Measurements from ENCODE around the gene PRKAA2. TPM values are rescaled to one million over a fixed set of nuclear protein-coding genes. Genes with fewer than 3 reads are reported as not detected.

PRKAA2 gene
- total RNA-seq, 2 experiments from 2014 or later = not detected

DNA sequence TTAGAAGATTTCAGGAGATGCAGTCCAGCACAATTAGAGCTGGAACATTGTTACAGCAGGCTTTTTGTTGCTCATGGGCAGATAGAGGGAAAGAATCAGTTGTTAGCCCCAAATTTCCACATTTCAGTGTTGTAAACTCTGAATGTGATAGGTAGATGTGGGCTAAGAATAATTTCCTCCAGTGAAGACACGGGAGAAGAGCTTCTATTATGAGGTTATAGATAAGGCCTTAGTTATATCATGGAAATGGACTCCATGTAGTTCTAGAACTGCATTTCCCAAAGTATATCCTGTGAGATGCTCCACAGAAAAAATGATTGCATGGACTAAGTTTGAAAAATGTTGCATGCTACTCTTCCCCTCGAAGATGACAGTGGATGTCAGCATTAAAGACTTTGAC is 64.9 kb downstream of the PRKAA2 start:
- H3K27me3 Mint-ChIP-seq = peaks cover 14% of the 10 kb centered on the region
- H3K36me3 Mint-ChIP-seq (ENCODE audit: low read depth) = no peaks in the 10 kb centered on the region
- DNase-seq = no peak
- H3K9me3 Mint-ChIP-seq = no peaks in the 10 kb centered on the region
- H3K4me3 Mint-ChIP-seq = no peak overlapping the region
- POLR2A ChIA-PET = no interaction called here
- no peak overlapping the region for H3K27ac Mint-ChIP-seq
- CTCF ChIA-PET = no interaction called here
- H3K4me1 Mint-ChIP-seq = no peaks in the 10 kb centered on the region

GRCh38 chr1:56710646-56711045 is 65.5 kb downstream of the PRKAA2 start:
- H3K4me3 Mint-ChIP-seq = no peak overlapping the region
- no peak for DNase-seq
- no peak overlapping the region for H3K27ac Mint-ChIP-seq
- H3K36me3 Mint-ChIP-seq (ENCODE audit: low read depth) = no peaks in the 10 kb centered on the region
- peaks cover 14% of the 10 kb centered on the region for H3K27me3 Mint-ChIP-seq
- no peaks in the 10 kb centered on the region for H3K4me1 Mint-ChIP-seq
- CTCF ChIA-PET = no interaction called here
- POLR2A ChIA-PET = no interaction called here
- no peaks in the 10 kb centered on the region for H3K9me3 Mint-ChIP-seq

- Mint-ChIP-seq H3K4me3 (no peak overlapping the region), H3K4me1 (no peaks in the 10 kb centered on the region), H3K36me3 (ENCODE audit: low read depth) (no peaks in the 10 kb centered on the region), H3K27me3 (peaks cover 14% of the 10 kb centered on the region), H3K9me3 (no peaks in the 10 kb centered on the region), H3K27ac (no peak overlapping the region)
- POLR2A ChIA-PET = no interaction called here
- CTCF ChIA-PET = interaction anchor here (0.6 kb wide), 1 partner anchor 1392 kb away, joined by 3 read pairs; no protein-coding TSS in a partner anchor
- DNase-seq = no peak
Observed at GRCh38 chr1:56712150-56712549, 67.0 kb downstream of the PRKAA2 start.

DNA sequence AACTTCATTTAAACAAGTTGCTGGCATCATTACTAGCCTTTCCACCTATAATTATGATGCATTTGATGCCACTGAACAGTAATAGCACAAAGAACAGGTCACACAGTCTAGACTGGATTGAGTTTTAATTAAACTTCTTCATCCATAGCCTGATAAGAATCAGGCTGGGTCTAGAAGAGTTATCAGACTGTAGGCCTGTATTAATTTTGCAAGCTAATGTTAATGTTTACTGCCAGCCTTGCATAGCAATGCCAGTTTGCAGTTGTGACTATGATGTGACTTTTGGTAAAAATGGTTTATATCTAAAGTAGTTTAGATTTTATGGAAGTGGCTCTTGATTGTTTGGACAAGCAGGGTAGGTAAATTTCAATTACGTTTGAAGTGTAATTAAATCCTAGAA is 68.0 kb downstream of the PRKAA2 start:
- Mint-ChIP-seq H3K36me3 (ENCODE audit: low read depth) (no peaks in the 10 kb centered on the region), H3K27me3 (peaks cover 12% of the 10 kb centered on the region), H3K27ac (no peak overlapping the region), H3K4me3 (no peak overlapping the region), H3K9me3 (no peaks in the 10 kb centered on the region), H3K4me1 (no peaks in the 10 kb centered on the region)
- ChIA-PET POLR2A (no interaction called here), CTCF (no interaction called here)
- no peak for DNase-seq

- DNase-seq = no peak
- Mint-ChIP-seq H3K27ac (no peak overlapping the region), H3K36me3 (ENCODE audit: low read depth) (no peaks in the 10 kb centered on the region), H3K9me3 (no peaks in the 10 kb centered on the region), H3K27me3 (peaks cover 6% of the 10 kb centered on the region), H3K4me3 (no peak overlapping the region), H3K4me1 (no peaks in the 10 kb centered on the region)
- POLR2A ChIA-PET = no interaction called here
- CTCF ChIA-PET = no interaction called here
Observed at GRCh38 chr1:56715156-56715555, 70.0 kb downstream of the PRKAA2 start.

- DNase-seq = no peak
- CTCF ChIA-PET = no interaction called here
- POLR2A ChIA-PET = no interaction called here
- Mint-ChIP-seq H3K4me1 (no peaks in the 10 kb centered on the region), H3K36me3 (ENCODE audit: low read depth) (no peaks in the 10 kb centered on the region), H3K9me3 (no peaks in the 10 kb centered on the region), H3K27ac (no peak overlapping the region), H3K27me3 (peaks cover 3% of the 10 kb centered on the region), H3K4me3 (no peak overlapping the region)
Observed at GRCh38 chr1:56719171-56719570, 74.1 kb downstream of the PRKAA2 start.

- no peaks in the 10 kb centered on the region for H3K4me1 Mint-ChIP-seq
Observed at GRCh38 chr1:56726706-56727105, 81.6 kb downstream of the PRKAA2 start.

DNA sequence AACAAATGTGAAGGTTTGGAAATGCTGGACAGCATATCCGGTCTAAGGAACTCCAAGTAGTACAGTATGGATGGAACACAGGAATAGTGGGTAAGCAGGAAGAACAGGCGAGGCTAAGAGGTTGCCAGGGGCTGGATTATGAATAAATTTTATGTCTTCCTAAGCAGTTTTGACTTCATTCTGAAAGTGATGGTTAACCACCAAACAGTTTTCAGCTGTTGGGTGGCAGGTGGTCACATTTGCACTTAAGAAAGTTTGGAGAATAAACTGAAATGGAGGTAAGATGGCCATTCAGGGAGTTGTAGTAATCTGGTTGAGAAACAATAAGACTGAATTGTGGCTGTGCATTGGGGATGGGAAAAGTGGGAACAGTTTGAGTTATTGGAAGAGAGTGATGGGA is 83.8 kb downstream of the PRKAA2 start:
- ChIA-PET POLR2A (no interaction called here), CTCF (no interaction called here)
- Mint-ChIP-seq H3K27me3 (peaks cover 21% of the 10 kb centered on the region), H3K4me3 (no peak overlapping the region), H3K9me3 (no peaks in the 10 kb centered on the region), H3K36me3 (ENCODE audit: low read depth) (no peaks in the 10 kb centered on the region), H3K27ac (no peak overlapping the region), H3K4me1 (no peaks in the 10 kb centered on the region)
- DNase-seq = no peak

More at GRCh38 chr1:56726706-56727105, 81.6 kb downstream of the PRKAA2 start:
- CTCF ChIA-PET = no interaction called here
- Mint-ChIP-seq H3K27ac (no peak overlapping the region), H3K9me3 (no peaks in the 10 kb centered on the region), H3K27me3 (peaks cover 21% of the 10 kb centered on the region), H3K4me3 (no peak overlapping the region), H3K36me3 (ENCODE audit: low read depth) (no peaks in the 10 kb centered on the region)
- DNase-seq = no peak
- POLR2A ChIA-PET = no interaction called here

GRCh38 chr1:56745231-56745630 is 100.1 kb downstream of the PRKAA2 start:
- ChIA-PET CTCF (no interaction called here), POLR2A (no interaction called here)
- Mint-ChIP-seq H3K27ac (no peak overlapping the region), H3K4me3 (no peak overlapping the region), H3K9me3 (no peaks in the 10 kb centered on the region), H3K27me3 (peaks cover 3% of the 10 kb centered on the region), H3K4me1 (no peaks in the 10 kb centered on the region), H3K36me3 (ENCODE audit: low read depth) (no peaks in the 10 kb centered on the region)
- no peak for DNase-seq

- ChIA-PET CTCF (no interaction called here), POLR2A (no interaction called here)
- no peak overlapping the region for H3K4me3 Mint-ChIP-seq
Observed at GRCh38 chr1:56754708-56755479, 109.8 kb downstream of the PRKAA2 start.

GRCh38 chr1:56755911-56756310 is 110.8 kb downstream of the PRKAA2 start:
- H3K4me3 Mint-ChIP-seq = no peak overlapping the region
- H3K36me3 Mint-ChIP-seq (ENCODE audit: low read depth) = no peaks in the 10 kb centered on the region
- H3K27ac Mint-ChIP-seq = no peak overlapping the region
- H3K27me3 Mint-ChIP-seq = peaks cover 5% of the 10 kb centered on the region
- ChIA-PET POLR2A (no interaction called here), CTCF (no interaction called here)
- H3K9me3 Mint-ChIP-seq = no peaks in the 10 kb centered on the region
- DNase-seq = no peak
- H3K4me1 Mint-ChIP-seq = no peaks in the 10 kb centered on the region

More at GRCh38 chr1:56754708-56755479, 109.8 kb downstream of the PRKAA2 start:
- Mint-ChIP-seq H3K9me3 (no peaks in the 10 kb centered on the region), H3K4me1 (no peaks in the 10 kb centered on the region), H3K36me3 (ENCODE audit: low read depth) (no peaks in the 10 kb centered on the region), H3K27me3 (peaks cover 5% of the 10 kb centered on the region), H3K27ac (no peak overlapping the region)
- no peak for DNase-seq

DNA sequence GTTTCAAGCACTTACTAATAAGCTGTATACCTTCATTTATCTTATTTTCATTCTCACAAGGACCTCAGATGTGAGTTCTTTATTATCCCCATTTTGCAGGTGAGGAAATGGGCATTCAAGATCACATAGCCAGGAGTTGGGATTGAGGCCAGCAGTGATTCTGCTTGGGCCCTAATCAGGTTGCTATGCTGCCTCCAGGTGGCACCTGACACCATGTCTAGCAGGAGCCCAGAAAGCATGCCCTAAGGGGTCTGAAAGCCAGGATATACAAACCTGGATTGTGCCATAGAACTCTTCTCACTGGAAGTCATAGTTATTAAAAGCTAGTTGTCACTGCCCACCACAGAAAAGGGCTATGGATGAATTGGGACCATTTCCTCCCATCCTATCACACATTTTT is 113.0 kb downstream of the PRKAA2 start:
- peaks cover 7% of the 10 kb centered on the region for H3K27me3 Mint-ChIP-seq
- no peaks in the 10 kb centered on the region for H3K4me1 Mint-ChIP-seq
- ChIA-PET CTCF (no interaction called here), POLR2A (no interaction called here)
- H3K36me3 Mint-ChIP-seq (ENCODE audit: low read depth) = no peaks in the 10 kb centered on the region
- no peaks in the 10 kb centered on the region for H3K9me3 Mint-ChIP-seq
- no peak overlapping the region for H3K27ac Mint-ChIP-seq
- H3K4me3 Mint-ChIP-seq = no peak overlapping the region
- no peak for DNase-seq

- ChIA-PET CTCF (no interaction called here), POLR2A (no interaction called here)
- Mint-ChIP-seq H3K27me3 (peaks cover 8% of the 10 kb centered on the region), H3K4me3 (no peak overlapping the region), H3K36me3 (ENCODE audit: low read depth) (no peaks in the 10 kb centered on the region), H3K4me1 (no peaks in the 10 kb centered on the region), H3K27ac (no peak overlapping the region), H3K9me3 (no peaks in the 10 kb centered on the region)
- no peak for DNase-seq
Observed at GRCh38 chr1:56758794-56759193, 113.7 kb downstream of the PRKAA2 start.

All from activated CD4-positive, alpha-beta T cell treated with anti-CD3 and anti-CD28 coated beads, Interleukin-2, amount 10 ng/mL, durations not matched to agents 7 days and 5 days (primary cell).